HG02840 (cell line): ENCODE data around the gene TMEM139.

Experiments
- ATAC-seq: cut with Tn5 transposase; IDR thresholded peaks from one replicate; pipeline ENCODE4 v1.9.1; 2021; ENCODE audit warnings: mild to moderate bottlenecking, moderate library complexity, moderate number of reproducible peaks; ENCODE audit not compliant: unreplicated experiment, low FRiP score

Gene TMEM139

DNA sequence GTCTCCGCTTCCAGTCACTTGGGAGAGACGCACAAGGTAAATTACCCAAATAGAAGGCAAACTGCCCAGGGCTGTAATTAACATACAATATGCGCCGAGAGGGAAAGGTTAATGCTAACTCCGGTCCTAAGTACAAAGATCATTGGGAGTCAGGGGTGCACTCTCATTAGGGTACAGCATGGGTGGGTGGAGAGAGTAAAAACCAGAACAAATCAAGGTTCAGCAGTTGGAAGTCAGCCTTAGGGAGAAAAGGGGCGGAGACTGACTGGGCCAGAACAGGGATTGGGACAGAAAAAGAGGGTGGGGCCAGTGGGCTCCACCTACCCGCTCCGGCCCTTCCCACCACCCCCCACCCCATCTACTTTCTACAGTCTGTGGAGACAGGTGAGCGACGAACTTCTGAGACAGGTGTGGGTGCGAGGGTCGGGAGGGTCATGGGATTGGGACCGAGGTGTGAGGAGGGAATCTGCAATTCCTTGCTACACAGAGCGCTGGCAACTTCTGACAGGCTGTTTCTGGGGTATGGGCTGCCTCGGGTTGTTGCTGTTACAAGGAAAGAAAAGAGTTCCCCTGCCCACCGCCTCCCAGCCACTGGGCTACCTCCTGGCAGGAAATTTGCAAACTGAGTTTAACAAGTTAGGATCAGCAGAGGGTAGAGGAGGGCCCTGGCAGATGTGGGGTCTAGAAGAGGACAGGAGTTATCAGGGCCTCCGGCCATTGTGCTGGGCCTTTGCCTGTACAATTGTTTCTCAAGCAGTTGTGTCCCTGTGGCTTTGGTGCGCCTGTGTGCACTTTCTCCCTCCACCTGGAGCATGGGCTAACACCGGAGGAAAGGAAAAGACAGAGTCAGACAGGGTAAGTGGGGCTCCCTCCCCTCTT lies at the start of gene TMEM139:
TMEM139 (plus strand) TSS at position 368 of the 879 bp plus-strand sequence. CDS start 1,000 bp downstream, outside the sequence.
- ATAC-seq = no peak

DNA sequence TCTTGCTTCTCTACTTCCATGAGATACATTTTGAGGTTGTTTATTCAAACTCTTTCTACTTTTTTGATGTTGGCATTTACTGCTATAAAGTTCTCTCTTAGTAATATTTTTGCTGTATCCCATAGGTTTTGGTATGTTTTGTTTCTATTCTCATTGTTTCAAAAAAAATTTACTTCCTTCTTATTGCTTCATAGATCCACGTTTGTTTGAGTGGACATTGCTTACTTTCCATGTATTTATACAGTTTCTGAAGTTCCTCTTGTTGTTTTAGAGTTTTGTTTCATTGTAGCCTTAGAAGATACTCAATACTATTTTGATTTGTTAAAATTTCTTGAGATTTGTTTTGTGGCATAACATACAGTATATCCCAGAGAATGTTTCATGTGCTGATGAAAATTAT lies 49.2 kb upstream of the TMEM139 start:
- no peak for ATAC-seq

GRCh38 chr7:143236408-143236990 lies 48.3 kb upstream of the TMEM139 start:
- no peak for ATAC-seq

GRCh38 chr7:143237366-143237765 lies 47.4 kb upstream of the TMEM139 start:
- no peak for ATAC-seq

DNA sequence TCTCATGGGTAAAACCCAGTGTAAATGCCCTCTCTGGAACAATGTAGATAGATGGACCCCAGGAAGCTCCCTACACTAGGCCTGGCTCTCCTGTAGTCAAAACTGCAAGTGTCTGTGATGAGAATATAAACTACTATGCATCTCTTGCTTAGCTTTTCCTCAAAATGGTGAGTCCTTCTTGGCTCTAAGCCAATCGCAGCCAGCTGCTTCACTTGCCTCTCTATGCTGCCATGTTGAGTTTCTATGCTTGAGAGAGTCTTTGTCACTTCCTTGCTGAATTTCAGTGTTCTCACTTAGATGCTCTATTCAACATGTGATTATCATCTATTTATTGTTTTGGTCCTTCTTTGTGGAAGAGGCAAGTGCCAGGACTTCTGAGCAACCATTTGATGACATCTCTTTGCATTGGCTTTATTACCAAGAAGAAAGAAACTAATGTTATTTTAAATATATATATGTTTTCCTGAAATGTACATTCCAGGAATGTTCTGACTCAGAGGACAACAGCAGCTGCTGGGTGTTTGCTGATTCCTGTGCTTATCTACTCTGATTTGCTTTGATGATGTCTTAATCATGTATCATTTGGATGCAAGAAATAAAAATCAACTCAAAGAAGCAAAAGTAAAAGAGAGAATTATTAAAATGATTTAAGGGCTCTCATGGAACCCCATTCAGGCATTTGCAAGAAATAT lies 46.3 kb upstream of the TMEM139 start:
- ATAC-seq = no peak

GRCh38 chr7:143239813-143240212 lies 44.9 kb upstream of the TMEM139 start:
- ATAC-seq = no peak

GRCh38 chr7:143240291-143241168 lies 44.2 kb upstream of the TMEM139 start:
- peak; percentile 92 for ATAC-seq

GRCh38 chr7:143242306-143242705 lies 42.5 kb upstream of the TMEM139 start:
- no peak for ATAC-seq

DNA sequence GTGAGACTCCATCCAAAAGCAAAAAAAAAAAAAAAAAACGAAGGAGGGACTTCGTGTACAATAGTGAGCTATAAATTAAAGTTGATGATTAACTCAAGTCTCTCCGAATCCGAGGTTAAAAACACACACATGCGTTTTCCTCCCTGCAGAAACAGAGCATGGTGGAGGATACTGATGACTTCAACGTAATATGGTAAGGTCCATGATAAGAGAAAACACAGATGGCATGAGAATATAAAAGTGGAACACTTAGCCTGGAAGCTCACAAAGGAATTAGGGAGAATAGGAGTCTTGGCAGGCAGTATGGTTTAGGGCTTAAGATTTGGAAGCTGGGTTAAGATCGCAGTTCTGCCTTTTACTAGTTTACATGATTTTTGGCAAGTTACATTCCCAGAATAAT lies 41.6 kb upstream of the TMEM139 start:
- no peak for ATAC-seq

- ATAC-seq = no peak
Measured at GRCh38 chr7:143243614-143244013, 41.1 kb upstream of the TMEM139 start.

DNA sequence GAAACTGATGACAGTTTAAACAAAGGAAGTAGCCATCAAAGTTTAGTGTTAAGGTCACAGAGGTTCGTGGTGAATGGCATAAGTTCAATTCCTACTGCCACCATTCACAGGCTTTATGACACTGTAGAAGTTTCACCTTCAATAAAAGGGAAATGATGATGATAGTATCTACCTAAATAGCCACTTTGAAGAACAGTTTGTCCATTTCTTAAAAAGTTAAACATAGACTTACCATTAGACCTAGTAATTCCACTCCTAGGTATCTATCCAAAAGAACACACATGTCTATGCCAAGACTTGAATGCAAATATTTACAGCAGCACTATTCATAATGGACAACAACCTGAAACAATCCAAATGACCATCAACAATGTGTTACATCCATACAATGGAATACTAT lies 40.4 kb upstream of the TMEM139 start:
- no peak for ATAC-seq

DNA sequence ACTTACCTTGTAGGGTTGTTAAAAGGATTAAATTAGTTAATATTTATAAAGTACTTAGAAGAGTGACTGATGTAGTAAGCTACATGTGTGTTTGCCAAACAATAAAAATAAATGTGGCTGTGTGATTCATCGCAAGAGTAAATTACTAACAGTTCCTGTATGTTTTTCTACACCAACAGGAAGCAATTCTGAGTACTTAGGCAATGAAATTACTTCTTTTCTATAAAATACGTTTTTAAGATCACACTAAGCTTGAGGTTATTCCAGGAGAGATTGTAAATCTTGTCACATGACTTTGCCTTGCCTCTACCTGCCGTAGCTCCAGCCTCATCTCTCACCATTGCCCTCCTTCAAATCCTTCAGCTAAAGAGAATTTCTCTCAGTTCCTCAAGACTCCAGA lies 39.6 kb upstream of the TMEM139 start:
- ATAC-seq = no peak

DNA sequence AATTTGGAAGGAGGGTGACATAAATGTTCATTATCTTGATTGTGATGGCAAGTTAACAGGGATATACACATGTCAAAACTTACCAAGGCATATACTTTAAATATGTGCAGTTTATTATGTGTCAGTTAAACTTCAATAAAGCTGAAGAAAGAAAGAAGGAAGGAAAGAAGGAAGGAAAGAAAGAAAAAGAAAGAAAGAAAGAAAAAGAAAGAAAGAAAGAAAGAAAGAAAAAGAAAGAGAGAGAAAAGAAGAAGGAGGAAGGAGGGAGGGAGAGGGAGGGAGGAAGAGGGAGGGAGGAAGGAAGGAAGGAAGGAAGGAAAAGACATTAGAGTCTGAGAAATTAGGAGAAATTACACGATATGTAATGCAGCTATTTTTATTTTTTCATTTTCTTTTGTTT lies 37.4 kb upstream of the TMEM139 start:
- no peak for ATAC-seq

- no peak for ATAC-seq
Measured at GRCh38 chr7:143248761-143249354, 35.9 kb upstream of the TMEM139 start.

GRCh38 chr7:143250199-143250598 lies 34.6 kb upstream of the TMEM139 start:
- ATAC-seq = no peak

GRCh38 chr7:143250822-143251221 lies 33.9 kb upstream of the TMEM139 start:
- ATAC-seq = no peak

DNA sequence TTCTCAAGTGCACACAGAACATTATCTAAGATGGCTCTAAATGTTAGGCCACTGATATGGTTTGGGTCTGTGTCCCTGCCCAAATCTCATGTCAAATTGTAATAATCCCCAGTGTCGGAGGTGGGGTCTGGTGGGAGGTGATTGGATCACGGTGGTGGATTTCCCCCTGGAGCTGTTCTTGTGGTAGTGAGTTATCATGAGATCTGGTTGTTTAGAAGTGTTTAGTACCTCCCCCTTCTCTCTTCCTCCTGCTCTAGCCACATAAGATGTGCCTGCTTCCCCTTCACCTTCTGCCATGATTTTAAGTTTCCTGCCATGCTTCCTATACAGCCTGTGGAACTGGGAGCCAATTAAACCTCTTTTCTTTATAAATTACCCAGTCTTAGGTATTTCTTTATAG lies 32.8 kb upstream of the TMEM139 start:
- ATAC-seq = no peak

DNA sequence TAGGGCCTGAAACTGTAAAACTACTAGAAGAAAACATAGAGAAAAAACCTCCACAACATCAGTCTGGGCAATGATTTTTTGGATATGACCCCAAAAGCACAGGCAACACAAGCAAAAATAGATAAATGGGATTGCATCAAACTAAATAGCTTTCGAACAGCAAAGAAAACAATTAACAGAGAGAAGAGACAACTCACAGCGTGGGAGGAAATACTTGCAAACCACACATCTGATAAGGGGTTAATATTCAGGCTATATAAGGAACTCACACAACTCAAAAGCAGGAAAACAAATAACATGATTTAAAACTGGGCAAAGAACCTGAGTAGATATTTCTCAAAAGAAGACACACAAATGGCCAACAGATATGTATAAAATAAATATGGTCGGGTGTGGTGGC lies 29.2 kb upstream of the TMEM139 start:
- no peak for ATAC-seq

DNA sequence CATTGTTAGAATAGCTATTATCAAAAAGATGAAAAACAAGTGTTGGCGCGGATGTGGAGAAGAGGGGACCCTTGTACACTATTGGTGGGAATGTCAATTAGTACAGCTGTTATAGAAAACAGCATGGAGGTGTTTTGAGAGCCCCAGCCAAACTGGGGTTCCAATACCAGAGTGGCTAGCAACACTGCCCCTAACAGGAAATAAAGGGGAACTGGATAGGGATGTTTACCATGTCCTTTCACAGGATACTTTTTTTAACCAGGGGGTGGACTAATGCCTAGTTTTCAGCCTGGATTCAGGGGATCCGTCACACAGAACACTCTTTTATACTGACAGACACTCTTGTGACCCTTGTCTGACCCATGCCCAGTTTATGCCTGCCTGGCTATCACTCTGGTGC lies 28.4 kb upstream of the TMEM139 start:
- ATAC-seq = no peak

GRCh38 chr7:143256932-143257331 lies 27.8 kb upstream of the TMEM139 start:
- ATAC-seq = no peak
